GM15510 (cell line): ENCODE data around the gene OPN4.

Experiments
- POLR2A ChIP-seq: IDR thresholded peaks from 3 replicates; pipeline ENCODE4 v1.6.1; 2011; ENCODE audit warnings: borderline replicate concordance; ENCODE audit not compliant: insufficient read length; ENCODE audit errors: extremely low read depth

The OPN4 gene

DNA sequence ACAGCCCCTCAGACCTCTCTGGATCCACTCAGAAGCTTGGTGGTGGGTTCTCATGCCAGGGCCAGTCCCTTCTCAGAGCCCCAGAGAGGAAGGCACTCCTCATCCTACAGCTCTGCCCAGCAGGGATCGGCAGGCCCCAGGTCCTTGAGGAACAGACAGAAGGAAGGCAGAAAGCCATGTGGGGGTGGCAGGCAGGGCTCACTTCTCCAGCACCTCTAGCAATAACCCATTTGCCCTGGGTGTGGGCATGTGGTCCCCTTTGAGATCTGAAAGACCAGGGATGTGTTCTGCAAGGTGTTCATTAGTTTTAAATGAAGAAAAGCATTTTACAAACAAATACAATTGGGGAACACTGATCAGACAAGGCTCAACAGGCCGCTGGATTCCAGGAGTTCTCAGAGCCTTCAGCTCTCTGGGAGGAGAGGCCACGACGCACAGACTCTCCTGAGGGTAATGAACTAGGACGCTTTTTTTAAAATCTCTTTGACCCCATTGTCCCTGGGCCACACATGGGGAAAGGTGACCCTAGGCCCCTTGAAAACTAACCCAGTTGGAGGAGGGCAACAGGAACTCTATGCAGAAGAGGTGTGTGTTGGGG is 54.5 kb downstream of the OPN4 start:
- no peak for TF ChIP-seq POLR2A

GRCh38 chr10:86709396-86710185 is 55.2 kb downstream of the OPN4 start:
- no peak for TF ChIP-seq POLR2A

DNA sequence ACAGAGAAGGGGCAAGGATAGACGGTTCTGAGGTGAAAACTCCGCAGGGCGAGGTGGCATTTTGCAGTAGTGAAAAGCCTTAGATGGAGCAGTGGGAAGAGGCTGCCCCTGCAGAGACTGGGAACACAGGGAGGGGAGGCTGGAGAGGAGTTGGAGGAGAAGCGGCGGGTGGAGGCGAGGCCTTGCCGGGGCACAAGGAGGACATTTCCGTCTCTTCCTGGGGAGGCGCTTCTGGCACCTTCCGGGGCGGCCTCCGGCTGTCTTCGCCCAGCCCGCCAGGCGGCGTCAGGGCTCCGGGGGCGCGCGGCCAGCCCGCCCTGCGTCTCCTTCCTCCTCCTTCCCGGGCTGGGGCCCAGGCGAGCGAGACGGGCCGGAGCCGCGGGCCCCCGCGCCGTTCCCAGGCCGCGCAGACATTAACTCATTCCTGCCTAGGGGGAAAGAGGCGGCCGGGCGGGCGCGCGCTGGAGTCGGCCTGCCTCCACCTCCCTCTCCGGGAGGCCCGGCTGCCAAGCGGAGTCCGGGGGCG is 56.7 kb downstream of the OPN4 start:
- peak; percentile 70 for TF ChIP-seq POLR2A

- no peak for TF ChIP-seq POLR2A
Measured at GRCh38 chr10:86711513-86712316, 57.4 kb downstream of the OPN4 start.

GRCh38 chr10:86712317-86712707 is 58.0 kb downstream of the OPN4 start:
- peak; percentile 39 for TF ChIP-seq POLR2A

DNA sequence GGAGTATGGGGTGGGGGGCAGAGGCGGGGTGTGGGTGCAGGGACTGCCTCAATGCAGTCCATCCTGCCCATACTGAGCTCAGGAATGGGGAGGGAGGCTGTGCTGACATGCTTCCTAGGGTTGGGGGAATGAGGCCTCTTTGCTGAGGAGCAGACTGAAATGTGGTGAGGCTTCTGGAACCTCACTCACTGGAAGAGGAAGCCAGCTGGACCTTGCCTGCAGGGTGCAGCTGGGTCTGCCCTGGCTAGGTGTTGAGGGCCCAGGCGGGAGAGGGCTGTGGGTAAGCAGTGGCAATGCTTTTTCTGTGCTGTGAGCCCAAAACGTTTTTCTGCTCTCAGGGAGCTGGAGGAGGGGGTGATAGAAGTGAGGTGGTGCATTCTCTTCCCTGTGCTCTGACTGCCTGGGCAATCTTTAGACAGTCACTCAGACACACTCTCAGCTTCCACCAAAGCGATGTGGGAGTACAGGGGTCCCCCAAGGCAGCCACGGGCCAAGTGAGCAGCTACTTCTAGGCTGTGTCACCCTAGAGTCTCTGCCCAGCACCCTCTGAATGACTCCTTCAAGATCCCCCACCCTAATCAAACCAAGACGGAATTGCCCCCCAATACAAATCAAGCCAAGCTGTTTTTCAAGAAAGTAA is 60.9 kb downstream of the OPN4 start:
- no peak for TF ChIP-seq POLR2A

- no peak for TF ChIP-seq POLR2A
Measured at GRCh38 chr10:86715836-86716235, 61.5 kb downstream of the OPN4 start.
